GM19023 (cell line): ENCODE results near the gene KDM2B.
"Not testable (repeated sequence)": the region's sequence is repeated elsewhere in the genome, so short reads cannot be mapped to it uniquely, and the experiment has no call there.

Experiments used
- ATAC-seq: cut with Tn5 transposase; IDR thresholded peaks from one replicate; pipeline ENCODE4 v1.9.1; 2021; ENCODE audit warnings: mild to moderate bottlenecking, moderate library complexity; ENCODE audit not compliant: unreplicated experiment

KDM2B gene

GRCh38 chr12:121398355-121398754 is 182.5 kb downstream of the KDM2B start:
- ATAC-seq, result no peak

GRCh38 chr12:121397521-121397920 is 183.3 kb downstream of the KDM2B start:
- no peak for ATAC-seq

GRCh38 chr12:121392325-121392716 is 188.5 kb downstream of the KDM2B start:
- ATAC-seq, result no peak

GRCh38 chr12:121391619-121392324 is 189.1 kb downstream of the KDM2B start:
- no peak for ATAC-seq

- ATAC-seq, result no peak
Measured at GRCh38 chr12:121390856-121391255, 190.0 kb downstream of the KDM2B start.

GRCh38 chr12:121388421-121388981 is 192.3 kb downstream of the KDM2B start:
- ATAC-seq, result no peak

- ATAC-seq, result not testable (repeated sequence)
Measured at GRCh38 chr12:121384891-121385290, 195.9 kb downstream of the KDM2B start.

GRCh38 chr12:121383601-121384021 is 197.2 kb downstream of the KDM2B start:
- ATAC-seq, result no peak

- no peak for ATAC-seq
Measured at GRCh38 chr12:121379945-121380344, 200.9 kb downstream of the KDM2B start.
